Stimulated activated CD4-positive, alpha-beta T cell treated with anti-CD3 and anti-CD28 coated beads, Interleukin-12 subunit alpha, Interleukin-12 subunit beta, amount 100 ng/mL, for 4 hours (primary cell): ENCODE data around the gene IFTAP.
A peak's percentile ranks its signal among the peaks of the same experiment; 100 is the strongest.
"Not testable (repeated sequence)": the region's sequence is repeated elsewhere in the genome, so short reads cannot be mapped to it uniquely, and the experiment has no call there.

Experiments used
- DNase-seq: peaks from one replicate; pipeline ENCODE4 v3.0.0-alpha.2; 2020

Gene IFTAP

GRCh38 chr11:36594316-36594989 is at the start of gene IFTAP:
IFTAP (plus strand) TSS chr11:36594502; CDS start chr11:36610104, 15,602 bp downstream.
- DNase-seq, result peak; percentile 5

- no peak for DNase-seq
Observed at GRCh38 chr11:36550385-36551115, 43.8 kb upstream of the IFTAP start.

- not testable (repeated sequence) for DNase-seq
Observed at GRCh38 chr11:36557390-36557789, 36.9 kb upstream of the IFTAP start.

GRCh38 chr11:36557991-36558390 is 36.3 kb upstream of the IFTAP start:
- DNase-seq, result no peak

- no peak for DNase-seq
Observed at GRCh38 chr11:36558571-36559413, 35.5 kb upstream of the IFTAP start.

- DNase-seq, result peak; percentile 12
Observed at GRCh38 chr11:36564376-36565030, 29.8 kb upstream of the IFTAP start.

GRCh38 chr11:36565031-36565610 is 29.2 kb upstream of the IFTAP start:
- DNase-seq, result no peak

GRCh38 chr11:36566407-36567053 is 27.8 kb upstream of the IFTAP start:
- no peak for DNase-seq

- DNase-seq, result no peak
Observed at GRCh38 chr11:36567694-36568093, 26.6 kb upstream of the IFTAP start, which contains the start of gene RAG1. RAG1 (plus strand) TSS chr11:36568007; CDS start chr11:36573305, 5,298 bp downstream.

- no peak for DNase-seq
Observed at GRCh38 chr11:36569095-36569494, 25.2 kb upstream of the IFTAP start.

- no peak for DNase-seq
Observed at GRCh38 chr11:36574486-36574885, 19.8 kb upstream of the IFTAP start.

- no peak for DNase-seq
Observed at GRCh38 chr11:36577373-36577772, 16.9 kb upstream of the IFTAP start.

- no peak for DNase-seq
Observed at GRCh38 chr11:36577859-36578258, 16.4 kb upstream of the IFTAP start.

GRCh38 chr11:36578458-36578857 is 15.8 kb upstream of the IFTAP start:
- no peak for DNase-seq

- DNase-seq, result no peak
Observed at GRCh38 chr11:36581536-36581935, 12.8 kb upstream of the IFTAP start.

GRCh38 chr11:36583667-36584066 is 10.6 kb upstream of the IFTAP start:
- DNase-seq, result no peak

GRCh38 chr11:36586543-36586942 is 7.8 kb upstream of the IFTAP start:
- DNase-seq, result no peak

- no peak for DNase-seq
Observed at GRCh38 chr11:36588099-36588498, 6.2 kb upstream of the IFTAP start.

GRCh38 chr11:36590513-36590912 is 3.8 kb upstream of the IFTAP start:
- no peak for DNase-seq

- DNase-seq, result no peak
Observed at GRCh38 chr11:36591433-36591832, 2.9 kb upstream of the IFTAP start.

GRCh38 chr11:36596880-36597279 is 2.6 kb downstream of the IFTAP start:
- no peak for DNase-seq

- DNase-seq, result no peak
Observed at GRCh38 chr11:36598051-36598450, 3.7 kb downstream of the IFTAP start, which contains the start of gene RAG2. RAG2 (minus strand) TSS chr11:36598236; CDS start chr11:36594168, 4,068 bp downstream.
